SKM-1 treated with dmso at 0.1 percent for 144 hours (cell line): ENCODE data around the gene PDCD5.

Experiments
- DNase-seq: peaks from one replicate; lab custom pipeline; 2025; ENCODE audit not compliant: unreplicated experiment; lab: John Stamatoyannopoulos, UW

The PDCD5 gene

DNA sequence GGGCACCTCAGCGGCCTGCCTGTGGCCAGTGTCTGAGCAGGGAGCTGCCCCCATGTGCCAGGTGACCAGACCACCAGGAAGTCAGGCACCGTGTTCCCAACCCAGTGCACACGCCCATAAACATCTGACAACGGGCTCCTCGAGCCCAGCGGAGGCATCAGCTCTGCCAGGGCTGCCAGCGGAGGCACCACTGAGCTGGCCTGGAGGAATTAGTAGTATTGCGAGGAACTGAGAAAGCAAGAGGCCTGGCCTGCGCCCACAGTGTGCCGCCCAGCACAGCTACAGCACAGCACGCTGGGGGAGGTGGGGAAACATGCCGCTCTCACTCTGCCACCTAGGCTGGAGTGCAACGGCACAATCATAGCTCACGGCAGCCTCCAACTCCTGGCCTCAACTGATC is 49.3 kb downstream of the PDCD5 start:
- DNase-seq: no peak

- no peak for DNase-seq
Measured at GRCh38 chr19:32631381-32631780, 50.4 kb downstream of the PDCD5 start.
